Naive B cell (primary cell): ENCODE data around the gene NUP62CL. TPM values are rescaled to one million over a fixed set of nuclear protein-coding genes. Genes with fewer than 3 reads are reported as not detected.
"Not testable (repeated sequence)": the region's sequence is repeated elsewhere in the genome, so short reads cannot be mapped to it uniquely, and the experiment has no call there.

Experiments used
- ATAC-seq, 2 donors: fragments of 150-1000 bp; cut with Tn5 transposase; 2 replicates each; pipeline ENCODE4 v1.10.0; 2021; ENCODE audit warnings: low read depth in 2 of 2, mild to moderate bottlenecking in 2 of 2, moderate library complexity in 2 of 2
- DNase-seq: peaks from one replicate; pipeline ENCODE4 v3.0.0; 2022
- H3K27ac Mint-ChIP-seq, 6 donors: one replicate each; pipeline ENCODE4 v1.8.0; 2020 to 2022; ENCODE audit warnings: mild to moderate bottlenecking in 6 of 6, mixed read lengths in 6 of 6, moderate library complexity in 5 of 6, inconsistent platforms in 2 of 6
- H3K27me3 Mint-ChIP-seq, 3 donors: one replicate each; pipeline ENCODE4 v1.8.0; 2021 to 2022; ENCODE audit warnings: mixed read lengths in 3 of 3, mild to moderate bottlenecking in 1 of 3
- H3K36me3 Mint-ChIP-seq, 2 donors: one replicate each; pipeline ENCODE4 v1.8.0; 2020 to 2022; ENCODE audit warnings: mixed read lengths in 2 of 2, inconsistent platforms in 1 of 2, mild to moderate bottlenecking in 1 of 2
- H3K4me1 Mint-ChIP-seq, 3 donors: one replicate each; pipeline ENCODE4 v1.8.0; 2020 to 2022; ENCODE audit warnings: mixed read lengths in 3 of 3, inconsistent platforms in 1 of 3, mild to moderate bottlenecking in 1 of 3, moderate library complexity in 1 of 3
- H3K4me3 Mint-ChIP-seq, 8 donors: one replicate each; pipeline ENCODE4 v1.8.0; 2020 to 2022; ENCODE audit warnings: mild to moderate bottlenecking in 8 of 8, mixed read lengths in 8 of 8, moderate library complexity in 8 of 8, inconsistent platforms in 2 of 8
- H3K9me3 Mint-ChIP-seq, 7 donors: one replicate each; pipeline ENCODE4 v1.8.0; 2020 to 2022; ENCODE audit warnings: mixed read lengths in 7 of 7, mild to moderate bottlenecking in 5 of 7, inconsistent platforms in 2 of 7, moderate library complexity in 1 of 7
- polyA plus RNA-seq, 6 donors: library from polyadenylated mRNA; unstranded; fragments of 300-500 nt; fragmentation: Illumina TruSeq; gene quantifications; one replicate each; pipeline ENCODE4 v1.2.3, GENCODE V29; 2021; ENCODE audit warnings: low read depth in 6 of 6

Gene NUP62CL, protein sequence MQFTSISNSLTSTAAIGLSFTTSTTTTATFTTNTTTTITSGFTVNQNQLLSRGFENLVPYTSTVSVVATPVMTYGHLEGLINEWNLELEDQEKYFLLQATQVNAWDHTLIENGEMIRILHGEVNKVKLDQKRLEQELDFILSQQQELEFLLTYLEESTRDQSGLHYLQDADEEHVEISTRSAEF
- 1 to 10 TPM in 4 of 6 donors, under 1 TPM in 1, not detected in 1; 0.86 to 4.5 (median 1.8) TPM for polyA plus RNA-seq

DNA sequence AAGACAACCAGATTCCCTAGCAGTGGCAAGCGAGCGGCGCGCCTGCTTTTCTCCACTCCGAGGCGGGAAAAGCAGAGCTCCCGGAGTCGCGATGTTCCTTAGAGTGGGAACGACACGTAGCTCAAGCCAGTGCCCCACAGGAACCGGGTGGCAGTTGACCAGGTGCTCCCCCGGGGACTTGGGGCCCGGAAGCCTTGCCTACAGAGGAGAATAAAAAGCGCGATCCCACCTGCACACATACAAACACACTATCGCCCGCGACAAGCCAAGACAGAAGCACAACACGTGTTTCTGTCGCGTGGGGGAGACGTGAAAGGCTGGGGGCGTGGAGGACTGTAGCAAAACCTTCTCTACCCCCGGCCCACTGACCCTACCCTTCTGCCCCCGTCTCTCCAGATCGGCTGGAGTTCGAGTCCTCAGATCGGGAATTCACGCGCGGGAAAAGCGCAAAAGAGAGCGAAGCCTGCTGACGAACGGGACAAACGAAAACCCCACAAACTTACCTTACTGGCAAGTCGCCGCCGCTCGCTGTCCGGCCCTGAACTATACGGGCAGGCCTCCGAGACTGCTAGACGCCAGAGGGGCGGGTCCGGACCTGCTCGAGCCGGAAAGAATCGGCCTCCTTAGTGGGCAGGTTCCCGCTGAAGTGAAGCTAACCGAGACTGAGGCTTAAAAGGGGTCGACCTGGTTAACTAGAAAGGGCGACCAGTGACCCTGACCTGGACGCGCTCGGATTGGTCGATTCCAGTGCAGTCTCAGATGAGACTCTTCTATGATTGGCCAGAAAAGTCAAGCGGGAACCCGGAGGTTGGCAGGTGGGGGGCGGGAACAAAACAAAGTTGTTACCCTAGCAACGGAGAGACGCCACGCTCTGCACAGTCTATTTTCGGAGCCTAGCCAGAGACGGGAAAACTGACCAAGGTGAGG lies at the start of gene NUP62CL, which contains the start of gene DNAAF6:
Gene NUP62CL, minus strand, starts transcription at position 664 of the 927 bp plus-strand sequence. CDS start 31,287 bp downstream, outside the sequence.
Gene DNAAF6, plus strand, starts transcription at position 842 of the 927 bp plus-strand sequence. CDS start 6,265 bp downstream, outside the sequence.
- Mint-ChIP-seq H3K4me3 (peak within 1 kb of the TSS; percentile 82 to 97 (median 92)), H3K9me3 (peaks cover 0 to 4% (median 0%) of the 10 kb centered on the region in 7 donors), H3K4me1 (peaks cover 0 to 3% (median 0%) of the 10 kb centered on the region in 3 donors), H3K27ac (peak within 1 kb of the TSS; percentile 75 to 92 (median 88)), H3K27me3 (no peaks in the 10 kb centered on the region), H3K36me3 (no peaks in the 10 kb centered on the region)
- ATAC-seq (peak; percentile 91 to 94), DNase-seq (peak; percentile 63)

DNA sequence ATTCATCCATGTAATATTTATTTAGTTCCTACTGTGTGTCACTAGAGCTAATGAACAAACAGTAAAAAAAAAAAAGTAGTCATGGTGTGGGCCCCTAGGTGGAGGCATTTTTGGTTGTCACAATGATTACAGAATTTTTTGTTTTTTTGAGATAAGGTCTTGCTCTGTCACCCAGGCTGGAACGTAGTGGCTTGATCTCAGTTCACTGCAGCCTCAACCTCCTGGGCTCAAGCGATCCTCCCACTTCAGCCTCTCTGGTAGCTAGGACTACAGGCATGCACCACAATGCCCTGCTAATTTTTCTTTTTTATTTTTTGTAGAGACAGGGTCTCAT lies 22.2 kb upstream of the NUP62CL start:
- H3K27ac Mint-ChIP-seq, result no peak overlapping the region
- peaks cover 0 to 3% (median 0%) of the 10 kb centered on the region in 7 donors for H3K9me3 Mint-ChIP-seq
- H3K36me3 Mint-ChIP-seq, result no peaks in the 10 kb centered on the region
- DNase-seq (no peak), ATAC-seq (no peak)
- H3K4me3 Mint-ChIP-seq, result peak overlapping the region in 1 of 8 donors; percentile 35
- H3K27me3 Mint-ChIP-seq, result peaks cover 1 to 22% (median 4%) of the 10 kb centered on the region in 3 donors
- H3K4me1 Mint-ChIP-seq, result peaks cover 4 to 6% (median 6%) of the 10 kb centered on the region in 3 donors

DNA sequence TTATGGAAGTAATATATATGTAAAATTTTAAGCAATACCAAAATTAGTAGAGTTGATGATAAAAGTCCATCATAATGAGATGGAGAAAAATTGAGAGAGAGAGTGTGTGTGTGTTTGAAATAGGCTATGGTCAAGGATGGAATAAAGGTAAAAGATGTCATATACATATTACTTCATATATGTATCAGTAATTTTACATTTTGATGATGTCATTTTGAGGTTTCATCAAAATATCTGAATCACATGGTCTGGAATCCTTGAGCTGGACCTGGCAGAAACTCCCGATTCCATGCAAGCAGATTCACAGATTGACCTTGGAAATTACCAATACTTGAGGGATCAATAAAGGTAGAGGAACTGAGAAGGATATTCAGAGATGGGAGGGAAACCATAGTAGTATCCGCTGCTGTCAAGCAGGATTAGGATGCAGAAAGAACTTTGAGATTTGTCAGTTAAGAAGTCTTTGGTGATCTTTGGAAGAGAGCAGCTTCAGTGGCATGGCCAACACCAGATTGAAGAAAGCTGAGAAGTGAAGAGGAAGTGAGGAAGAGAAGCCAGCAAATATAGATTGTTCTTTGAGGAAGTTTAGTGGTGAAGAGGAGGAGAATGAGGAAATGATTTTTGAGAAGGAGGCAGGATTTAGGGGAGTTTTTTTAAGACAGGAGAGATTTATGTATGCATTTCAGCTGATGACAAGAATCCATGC lies 21.7 kb upstream of the NUP62CL start:
- Mint-ChIP-seq H3K27me3 (peaks cover 0 to 23% (median 4%) of the 10 kb centered on the region in 3 donors), H3K27ac (no peak overlapping the region), H3K4me1 (peaks cover 4 to 6% (median 6%) of the 10 kb centered on the region in 3 donors), H3K36me3 (no peaks in the 10 kb centered on the region), H3K4me3 (no peak overlapping the region), H3K9me3 (peaks cover 0 to 3% (median 0%) of the 10 kb centered on the region in 7 donors)
- no peak for ATAC-seq
- no peak for DNase-seq

DNA sequence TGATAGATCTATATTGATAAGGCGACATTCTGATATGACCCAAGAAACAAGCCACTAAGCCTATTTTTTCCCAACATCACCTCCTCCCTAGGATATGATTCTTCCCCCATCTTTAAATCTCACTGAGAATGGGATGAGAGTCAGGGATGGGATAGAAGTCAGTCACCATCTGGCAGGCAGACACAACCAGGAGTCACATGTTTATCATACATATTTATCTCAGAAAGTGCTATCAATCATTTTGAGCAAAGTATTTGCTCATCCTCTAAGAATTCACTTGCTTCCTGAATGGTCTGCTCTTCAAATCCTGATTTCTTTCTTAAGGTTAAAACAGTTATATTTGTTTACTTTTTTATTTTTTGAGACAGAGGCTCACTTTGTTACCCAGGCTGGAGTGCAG lies 20.5 kb upstream of the NUP62CL start:
- Mint-ChIP-seq H3K27ac (no peak overlapping the region), H3K4me3 (no peak overlapping the region), H3K4me1 (peaks cover 4 to 6% (median 6%) of the 10 kb centered on the region in 3 donors), H3K9me3 (peaks cover 0 to 3% (median 0%) of the 10 kb centered on the region in 7 donors), H3K36me3 (no peaks in the 10 kb centered on the region), H3K27me3 (peaks cover 0 to 27% (median 0%) of the 10 kb centered on the region in 3 donors)
- DNase-seq, result no peak
- ATAC-seq, result no peak

DNA sequence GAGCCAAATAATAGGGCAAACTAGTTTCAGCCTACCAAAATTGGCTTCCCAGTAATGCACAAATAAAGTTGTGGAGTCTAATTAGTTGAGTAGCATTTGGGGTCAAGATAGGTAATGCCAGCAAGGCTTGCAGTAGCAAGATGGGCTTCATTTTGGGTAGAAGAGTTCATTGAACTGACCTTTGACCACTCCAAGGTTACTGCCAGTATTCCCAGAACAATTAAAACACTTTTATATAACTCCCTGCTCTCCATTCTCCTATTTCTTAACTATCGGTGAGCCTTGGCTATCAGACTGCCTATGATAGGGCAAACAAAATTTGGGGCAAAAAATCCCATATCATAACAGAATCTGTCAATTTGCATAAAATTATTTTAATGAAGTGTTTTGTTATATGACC lies 7.2 kb upstream of the NUP62CL start:
- Mint-ChIP-seq H3K4me3 (no peak overlapping the region), H3K4me1 (no peaks in the 10 kb centered on the region), H3K27me3 (peaks cover 0 to 28% (median 0%) of the 10 kb centered on the region in 3 donors), H3K36me3 (no peaks in the 10 kb centered on the region), H3K9me3 (peaks cover 0 to 2% (median 0%) of the 10 kb centered on the region in 7 donors), H3K27ac (no peak overlapping the region)
- DNase-seq, result no peak
- no peak for ATAC-seq

DNA sequence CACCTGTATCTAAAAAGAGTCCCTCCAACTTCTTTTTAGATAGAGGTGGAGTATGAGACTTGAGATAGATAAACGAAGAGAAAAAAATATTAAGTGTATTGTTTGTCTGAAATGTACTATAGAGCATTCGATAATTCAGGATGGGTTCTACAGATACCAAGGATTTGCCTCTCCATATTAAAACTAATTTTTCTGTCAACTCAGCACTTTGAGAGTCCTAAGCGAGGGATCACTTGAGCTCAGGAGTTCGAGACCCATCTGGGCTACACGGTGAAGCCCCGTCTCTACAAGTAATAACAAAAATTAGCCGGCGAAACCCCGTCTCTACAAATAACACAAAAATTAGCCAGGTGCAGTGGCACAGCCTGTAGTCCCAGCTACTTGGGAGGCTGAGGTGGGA lies 1.7 kb upstream of the NUP62CL start:
- H3K27me3 Mint-ChIP-seq, result peaks cover 0 to 10% (median 0%) of the 10 kb centered on the region in 3 donors
- H3K4me1 Mint-ChIP-seq, result peaks cover 0 to 3% (median 0%) of the 10 kb centered on the region in 3 donors
- ATAC-seq (no peak), DNase-seq (no peak)
- H3K9me3 Mint-ChIP-seq, result peaks cover 0 to 3% (median 0%) of the 10 kb centered on the region in 7 donors
- H3K4me3 Mint-ChIP-seq, result peak overlapping the region in 1 of 8 donors; percentile 62
- no peak overlapping the region for H3K27ac Mint-ChIP-seq
- H3K36me3 Mint-ChIP-seq, result no peaks in the 10 kb centered on the region

DNA sequence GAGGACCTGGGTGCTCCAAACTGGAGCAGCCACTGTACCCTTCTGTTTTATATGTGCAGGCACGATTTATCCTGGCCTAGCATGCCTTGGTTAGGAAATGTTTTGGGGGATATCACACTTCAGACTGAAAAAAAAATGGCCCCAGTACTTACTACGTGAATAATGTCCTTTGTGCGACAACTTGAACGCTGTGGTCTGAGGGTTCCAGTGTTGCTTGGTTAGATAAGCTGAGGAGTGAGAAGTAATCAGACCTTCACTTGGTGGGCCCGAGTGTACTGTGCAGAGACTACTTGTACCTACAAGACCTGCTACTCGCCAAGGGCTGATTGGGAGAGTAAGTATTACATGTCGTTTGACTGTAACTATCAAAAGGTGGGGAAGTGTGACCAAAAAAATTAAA lies 856 bp upstream of the NUP62CL start:
- Mint-ChIP-seq H3K9me3 (peaks cover 0 to 3% (median 0%) of the 10 kb centered on the region in 7 donors), H3K4me3 (peak overlapping the region in 4 of 8 donors; percentile 5 to 97 (median 30)), H3K27me3 (peaks cover 0 to 3% (median 0%) of the 10 kb centered on the region in 3 donors), H3K27ac (peak overlapping the region in 3 of 6 donors; percentile 65 to 87 (median 68)), H3K36me3 (no peaks in the 10 kb centered on the region), H3K4me1 (peaks cover 0 to 3% (median 0%) of the 10 kb centered on the region in 3 donors)
- DNase-seq (no peak), ATAC-seq (no peak)

DNA sequence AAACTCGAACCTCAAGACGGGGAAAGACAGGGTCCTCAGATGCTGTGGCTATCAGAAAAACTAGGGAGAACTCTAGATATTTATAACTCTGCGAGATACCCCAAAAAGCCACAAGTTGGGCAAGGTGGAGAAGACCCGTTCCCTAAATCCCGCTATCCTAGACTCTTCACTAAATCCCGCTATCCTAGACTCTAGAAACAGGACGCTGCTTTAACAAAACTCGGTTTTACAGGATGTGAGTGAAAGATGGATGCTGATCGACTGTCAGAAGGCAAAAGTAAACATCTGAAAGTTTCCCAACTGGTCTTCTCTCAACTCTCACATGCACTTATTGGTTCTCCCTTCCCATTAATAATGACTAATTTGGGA lies 448 bp upstream of the NUP62CL start:
- Mint-ChIP-seq H3K36me3 (no peaks in the 10 kb centered on the region), H3K9me3 (peaks cover 0 to 3% (median 0%) of the 10 kb centered on the region in 7 donors)

DNA sequence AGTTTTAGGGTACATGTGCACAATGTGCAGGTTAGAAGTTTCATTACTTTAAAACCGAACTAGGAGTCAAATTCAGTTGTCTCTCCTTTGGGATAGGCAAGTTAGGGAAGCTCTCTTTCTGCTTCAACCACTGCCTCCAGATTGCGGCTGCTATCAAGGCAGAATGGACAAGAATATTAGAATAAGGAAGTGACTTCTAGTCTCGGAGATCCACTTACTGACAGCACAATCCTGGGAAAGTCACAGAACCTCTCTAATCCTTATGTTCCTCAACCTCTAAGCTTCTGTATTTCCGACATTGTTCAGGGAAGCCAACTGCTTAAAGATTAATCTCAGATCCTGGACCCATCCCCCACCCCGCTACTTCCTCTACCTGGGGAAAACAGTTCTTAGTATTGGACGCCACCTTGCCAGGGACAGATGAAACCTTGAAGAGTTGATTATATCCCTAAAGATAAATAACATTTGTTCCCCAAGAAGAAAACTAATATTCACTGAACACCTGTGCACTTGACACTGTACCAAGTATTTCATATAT lies 2.1 kb downstream of the NUP62CL start:
- Mint-ChIP-seq H3K36me3 (no peaks in the 10 kb centered on the region), H3K27ac (no peak overlapping the region), H3K4me3 (no peak overlapping the region), H3K27me3 (no peaks in the 10 kb centered on the region), H3K4me1 (peaks cover 0 to 3% (median 0%) of the 10 kb centered on the region in 3 donors), H3K9me3 (peaks cover 0 to 5% (median 0%) of the 10 kb centered on the region in 7 donors)
- no peak for ATAC-seq
- DNase-seq, result no peak

More for the DNA sequence above, 448 bp upstream of the NUP62CL start:
- Mint-ChIP-seq H3K27me3 (no peaks in the 10 kb centered on the region), H3K4me3 (peak overlapping the region; percentile 82 to 97 (median 92)), H3K27ac (peak overlapping the region in 4 of 6 donors; percentile 57 to 92 (median 88)), H3K4me1 (peaks cover 0 to 3% (median 0%) of the 10 kb centered on the region in 3 donors)
- ATAC-seq (no peak), DNase-seq (no peak)

DNA sequence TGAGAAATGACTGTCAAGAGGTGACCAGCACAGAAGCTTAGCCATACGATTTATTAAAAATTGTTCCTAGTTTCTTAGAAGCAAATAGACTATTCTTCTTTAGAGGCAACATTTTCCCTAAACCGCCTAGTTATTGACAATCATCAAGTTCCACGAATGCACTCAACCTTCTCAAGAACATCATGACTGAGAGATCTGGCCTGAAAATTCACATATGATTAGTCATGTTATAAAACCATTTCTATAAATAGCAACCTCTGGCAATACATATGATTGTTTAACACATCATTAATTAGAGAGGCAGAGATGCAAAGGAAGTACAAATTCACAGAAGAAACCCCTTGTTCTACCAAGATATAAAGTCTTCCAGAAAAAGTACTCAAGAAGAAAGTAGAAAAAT lies 6.7 kb downstream of the NUP62CL start:
- Mint-ChIP-seq H3K27ac (no peak overlapping the region), H3K36me3 (no peaks in the 10 kb centered on the region), H3K4me3 (no peak overlapping the region), H3K9me3 (peaks cover 0 to 4% (median 0%) of the 10 kb centered on the region in 7 donors), H3K27me3 (no peaks in the 10 kb centered on the region), H3K4me1 (no peaks in the 10 kb centered on the region)
- ATAC-seq (no peak), DNase-seq (no peak)

GRCh38 chrX:107198074-107198473 lies 8.2 kb downstream of the NUP62CL start:
- not testable (repeated sequence) for H3K27ac Mint-ChIP-seq, H3K4me3 Mint-ChIP-seq, H3K27me3 Mint-ChIP-seq, H3K4me1 Mint-ChIP-seq, DNase-seq, ATAC-seq, H3K9me3 Mint-ChIP-seq, H3K36me3 Mint-ChIP-seq

GRCh38 chrX:107197319-107197718 lies 8.9 kb downstream of the NUP62CL start:
- no peak for DNase-seq
- H3K9me3 Mint-ChIP-seq, result peaks cover 0 to 4% (median 0%) of the 10 kb centered on the region in 7 donors
- H3K27me3 Mint-ChIP-seq, result no peaks in the 10 kb centered on the region
- H3K4me1 Mint-ChIP-seq, result no peaks in the 10 kb centered on the region
- H3K27ac Mint-ChIP-seq, result no peak overlapping the region
- no peak overlapping the region for H3K4me3 Mint-ChIP-seq
- H3K36me3 Mint-ChIP-seq, result no peaks in the 10 kb centered on the region
- ATAC-seq, result no peak
